Measurements from ENCODE around the gene AGAP1.
"Not testable (repeated sequence)": the region's sequence is repeated elsewhere in the genome, so short reads cannot be mapped to it uniquely, and the experiment has no call there.

AGAP1 gene

DNA sequence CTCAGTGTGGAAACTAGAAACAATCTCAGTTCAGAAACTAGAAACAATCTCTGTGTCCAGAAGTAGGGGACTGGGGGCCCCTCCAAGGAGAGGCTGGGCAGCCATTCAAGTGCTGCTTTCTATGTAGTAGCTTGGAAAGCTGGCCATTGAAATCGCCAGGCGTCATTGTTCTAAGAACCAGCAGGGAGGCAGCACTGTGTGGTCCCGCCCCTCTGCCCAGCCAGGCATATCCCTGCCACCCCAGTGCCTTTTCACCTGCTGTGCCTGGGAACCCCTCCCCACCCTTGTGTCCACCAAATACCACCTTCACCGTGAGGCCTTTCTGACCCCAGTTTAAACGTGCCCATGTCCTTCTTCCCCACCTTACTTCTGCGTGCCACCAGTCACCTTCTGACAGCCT lies 452.7 kb downstream of the AGAP1 start:
- no peak overlapping the region for H3K4me3 ChIP-seq (ENCODE audit: low read depth, low read length)
- TF ChIP-seq, protein P1, sequence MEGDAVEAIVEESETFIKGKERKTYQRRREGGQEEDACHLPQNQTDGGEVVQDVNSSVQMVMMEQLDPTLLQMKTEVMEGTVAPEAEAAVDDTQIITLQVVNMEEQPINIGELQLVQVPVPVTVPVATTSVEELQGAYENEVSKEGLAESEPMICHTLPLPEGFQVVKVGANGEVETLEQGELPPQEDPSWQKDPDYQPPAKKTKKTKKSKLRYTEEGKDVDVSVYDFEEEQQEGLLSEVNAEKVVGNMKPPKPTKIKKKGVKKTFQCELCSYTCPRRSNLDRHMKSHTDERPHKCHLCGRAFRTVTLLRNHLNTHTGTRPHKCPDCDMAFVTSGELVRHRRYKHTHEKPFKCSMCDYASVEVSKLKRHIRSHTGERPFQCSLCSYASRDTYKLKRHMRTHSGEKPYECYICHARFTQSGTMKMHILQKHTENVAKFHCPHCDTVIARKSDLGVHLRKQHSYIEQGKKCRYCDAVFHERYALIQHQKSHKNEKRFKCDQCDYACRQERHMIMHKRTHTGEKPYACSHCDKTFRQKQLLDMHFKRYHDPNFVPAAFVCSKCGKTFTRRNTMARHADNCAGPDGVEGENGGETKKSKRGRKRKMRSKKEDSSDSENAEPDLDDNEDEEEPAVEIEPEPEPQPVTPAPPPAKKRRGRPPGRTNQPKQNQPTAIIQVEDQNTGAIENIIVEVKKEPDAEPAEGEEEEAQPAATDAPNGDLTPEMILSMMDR (conservative IDR thresholded peaks at IDR 0.05; ENCODE audit: low read depth, low read length): no peak
- no peak for DNase-seq (ENCODE audit: low read depth)

DNA sequence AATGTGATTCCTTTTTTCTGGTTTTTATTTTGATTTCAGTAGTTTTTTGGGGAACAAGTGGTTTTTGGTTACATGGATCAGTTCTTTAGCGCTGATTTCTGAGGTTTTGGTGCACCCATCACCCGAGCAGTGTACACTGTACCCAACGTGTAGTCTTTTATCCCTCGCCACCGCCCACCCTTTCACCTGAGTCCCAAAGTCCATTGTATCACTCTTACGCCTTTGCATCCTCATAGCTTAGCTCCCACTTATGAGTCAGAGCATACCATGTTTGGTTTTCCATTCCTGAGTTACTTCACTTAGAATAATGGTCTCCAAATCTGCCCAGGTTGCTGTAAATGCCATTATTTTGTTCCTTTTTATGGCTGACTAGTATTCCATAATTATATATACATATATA lies 453.2 kb downstream of the AGAP1 start:
- H3K4me3 ChIP-seq (ENCODE audit: low read depth, low read length); DNase-seq (ENCODE audit: low read depth): not testable (repeated sequence)

DNA sequence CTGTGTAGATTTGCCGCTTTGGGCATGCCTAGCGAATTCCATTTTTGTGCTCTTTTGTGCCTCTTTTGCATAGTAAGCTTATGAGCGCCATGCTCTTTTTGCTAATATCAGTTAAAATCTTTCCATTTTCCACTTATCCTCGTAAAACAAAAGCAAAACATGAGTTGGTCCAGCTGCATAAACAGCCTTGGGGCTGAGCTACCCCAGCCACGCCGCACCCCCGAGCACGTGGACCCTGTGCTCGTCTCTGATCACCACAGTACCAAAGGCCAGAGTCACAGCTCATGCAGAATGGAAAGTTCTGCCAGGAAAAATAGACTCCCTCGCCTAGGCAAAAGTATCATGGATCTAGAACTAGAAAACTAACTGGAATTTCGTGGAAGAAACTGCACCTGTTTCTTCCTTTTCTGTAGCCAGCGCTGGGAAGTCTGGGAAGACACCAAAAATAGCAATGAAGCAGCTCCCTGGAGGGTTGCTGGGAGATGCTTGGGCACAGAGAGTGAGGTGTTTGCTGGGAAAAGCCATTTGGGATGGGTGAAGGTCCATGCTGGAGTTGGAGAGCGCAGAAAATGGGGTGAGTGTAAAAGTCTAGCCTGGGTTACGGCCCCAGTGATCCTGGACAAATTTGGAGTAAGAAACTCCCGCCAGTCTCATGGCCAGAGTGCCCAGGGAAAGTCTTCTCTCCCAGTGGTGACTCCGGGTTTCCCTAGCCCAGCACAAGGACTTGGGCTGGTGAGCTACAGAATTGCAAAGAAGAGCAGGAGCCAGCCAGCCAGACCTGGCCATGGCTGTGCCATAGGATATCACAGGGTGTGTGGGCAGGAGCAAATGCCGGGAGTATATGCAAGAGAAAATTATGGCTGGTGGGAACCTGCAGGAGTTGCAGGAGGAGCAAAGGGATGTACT lies 456.0 kb downstream of the AGAP1 start:
- H3K4me3 ChIP-seq (ENCODE audit: low read depth, low read length): no peak overlapping the region
- no peak for DNase-seq (ENCODE audit: low read depth)
- TF ChIP-seq, protein P1 (conservative IDR thresholded peaks at IDR 0.05; ENCODE audit: low read depth, low read length): no peak

DNA sequence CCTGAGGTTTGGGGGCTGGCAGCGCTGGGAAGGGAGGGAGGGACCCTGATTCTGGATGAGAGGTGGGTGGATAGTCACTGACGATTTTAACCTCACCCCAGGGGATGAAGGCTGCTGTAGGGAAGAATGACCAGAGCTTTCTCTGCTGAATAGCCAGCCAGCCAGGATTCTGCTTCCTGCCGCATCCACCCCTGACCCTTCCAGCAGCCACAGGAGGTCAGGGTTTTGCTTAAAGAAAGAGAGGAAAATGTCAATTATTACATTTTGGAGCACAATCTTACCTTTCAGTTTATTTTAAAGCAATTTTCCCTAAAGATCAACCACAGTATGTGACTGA lies 456.6 kb downstream of the AGAP1 start:
- DNase-seq (ENCODE audit: low read depth): no peak
- TF ChIP-seq, protein P1 (conservative IDR thresholded peaks at IDR 0.05; ENCODE audit: low read depth, low read length): no peak
- H3K4me3 ChIP-seq (ENCODE audit: low read depth, low read length): no peak overlapping the region

DNA sequence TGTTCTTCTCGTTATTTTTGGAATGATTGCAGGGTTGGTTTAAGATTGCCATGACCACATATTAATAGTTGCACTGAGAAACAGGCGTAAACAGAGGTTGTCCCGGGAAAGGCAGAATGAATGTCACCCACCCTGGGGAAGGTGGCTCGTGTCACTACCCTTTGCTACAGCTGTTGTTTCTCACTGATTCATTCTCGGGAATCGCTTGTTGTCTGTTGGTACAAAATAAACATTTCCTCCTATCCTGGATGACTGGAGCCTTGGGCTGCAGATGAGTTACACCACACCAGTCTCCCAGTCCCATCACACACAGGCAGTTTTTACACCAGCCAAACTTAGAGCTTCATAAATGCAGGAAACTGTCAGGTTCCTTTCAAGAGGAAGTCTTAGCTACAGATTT lies 457.6 kb downstream of the AGAP1 start:
- TF ChIP-seq, protein P1 (conservative IDR thresholded peaks at IDR 0.05; ENCODE audit: low read depth, low read length): no peak
- H3K4me3 ChIP-seq (ENCODE audit: low read depth, low read length): no peak overlapping the region
- DNase-seq (ENCODE audit: low read depth): no peak

DNA sequence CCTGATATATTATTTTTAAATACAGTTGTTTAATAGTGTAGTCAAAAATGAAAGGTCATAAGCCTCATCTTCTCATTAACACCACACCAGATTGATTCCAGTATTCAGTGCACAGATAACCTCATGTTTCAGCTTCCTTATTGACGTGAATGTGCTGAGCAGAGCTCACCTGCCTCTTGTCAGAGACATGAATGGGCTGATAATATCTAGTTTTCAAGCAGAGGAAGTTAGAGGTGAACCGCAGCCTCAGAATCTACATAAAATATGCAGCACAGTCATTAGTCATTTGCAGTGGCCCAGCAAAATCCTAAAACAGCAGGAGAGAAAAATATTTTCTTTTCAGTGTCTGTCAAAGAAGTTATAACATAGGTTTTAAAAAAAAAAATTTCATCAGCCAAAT lies 458.1 kb downstream of the AGAP1 start:
- TF ChIP-seq, protein P1 (conservative IDR thresholded peaks at IDR 0.05; ENCODE audit: low read depth, low read length): no peak
- DNase-seq (ENCODE audit: low read depth): peak; percentile 50

DNA sequence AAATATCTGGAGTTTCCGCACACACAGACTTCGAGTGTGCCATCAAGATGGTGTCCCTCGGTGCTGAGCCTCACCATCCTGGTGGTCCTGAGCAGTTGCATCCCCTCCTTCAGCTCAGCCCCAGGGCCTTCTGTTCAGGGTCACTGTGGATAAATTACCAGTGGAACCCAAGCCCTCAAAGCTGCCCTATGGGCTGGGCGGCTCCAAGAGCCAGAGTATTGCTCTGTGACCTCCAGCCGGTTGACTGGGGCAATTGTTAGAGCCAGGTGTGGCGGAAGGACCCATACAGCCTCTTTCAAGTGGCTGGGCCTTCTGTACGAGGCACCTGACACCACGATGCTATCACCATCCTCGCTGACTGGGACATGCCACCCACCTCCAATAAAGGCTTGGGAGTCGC lies 458.9 kb downstream of the AGAP1 start:
- no peak overlapping the region for H3K4me3 ChIP-seq (ENCODE audit: low read depth, low read length)
- DNase-seq (ENCODE audit: low read depth): no peak
- TF ChIP-seq, protein P1 (conservative IDR thresholded peaks at IDR 0.05; ENCODE audit: low read depth, low read length): no peak

More for the DNA sequence above, 458.1 kb downstream of the AGAP1 start:
- no peak overlapping the region for H3K4me3 ChIP-seq (ENCODE audit: low read depth, low read length)
